PC-9 (cell line): Measurements from ENCODE around the gene DOCK4. TPM values are rescaled to one million over a fixed set of nuclear protein-coding genes. Genes with fewer than 3 reads are reported as not detected.

ENCODE experiments used
- BruUV-seq: library from RNA; stranded (reverse); fragments of 400-500 nt; replicated peaks from 2 replicates; lab custom pipeline; 2021; lab: Mats Ljungman, UMichigan
- CTCF ChIA-PET: fragments of 300-600 bp; sonication (Branson Sonifier 250); formaldehyde crosslinking; loops from one replicate; lab custom pipeline; 2022; ENCODE audit warnings: antibody characterized with exemption; lab: Charles Lee
- POLR2A ChIA-PET: fragments of 300-600 bp; sonication (Branson Sonifier 250); formaldehyde crosslinking; loops from one replicate; lab custom pipeline; 2022; ENCODE audit warnings: antibody characterized with exemption; ENCODE audit not compliant: unreplicated experiment; lab: Charles Lee
- DNase-seq, 2 experiments: peaks; one replicate each; pipeline versions ENCODE4 v3.0.0 to v3.0.0-alpha.2; 2015 to 2022; ENCODE audit warnings: mixed read lengths in 1 of 2
- H2AFZ ChIP-seq: fragments of 200-600 bp; sonication (generic); 2 replicates; pipeline ENCODE4 v1.8.1; 2017; ENCODE audit warnings: antibody characterized with exemption
- H3F3A ChIP-seq: fragments of 200-600 bp; sonication (generic); 2 replicates; pipeline ENCODE4 v1.8.1; 2017; ENCODE audit warnings: antibody characterized with exemption, mild to moderate bottlenecking, low read depth; ENCODE audit not compliant: insufficient read depth
- H3K27ac ChIP-seq: fragments of 200-600 bp; sonication (generic); 2 replicates; pipeline ENCODE4 v1.6.1; 2016; ENCODE audit warnings: mixed run types
- H3K27me3 ChIP-seq: fragments of 200-600 bp; sonication (generic); 2 replicates; pipeline ENCODE4 v1.6.1; 2016; ENCODE audit warnings: low read depth, mixed run types; ENCODE audit not compliant: insufficient read depth
- H3K36me3 ChIP-seq: fragments of 200-600 bp; sonication (generic); 2 replicates; pipeline ENCODE4 v1.6.1; 2016; ENCODE audit warnings: low read depth, mixed run types
- H3K4me1 ChIP-seq: fragments of 200-600 bp; sonication (generic); replicated peaks from 2 replicates; pipeline ENCODE4 v1.6.1; 2016; ENCODE audit warnings: mixed run types; ENCODE audit not compliant: insufficient read depth
- H3K4me2 ChIP-seq: fragments of 200-600 bp; sonication (generic); 2 replicates; pipeline ENCODE4 v1.6.1; 2017; ENCODE audit warnings: mixed run types
- H3K4me3 ChIP-seq: fragments of 200-600 bp; sonication (generic); 2 replicates; pipeline ENCODE4 v1.6.1; 2016; ENCODE audit warnings: mixed run types
- H3K79me2 ChIP-seq: fragments of 200-600 bp; sonication (generic); 2 replicates; pipeline ENCODE4 v1.6.1; 2017; ENCODE audit warnings: low read depth, mixed run types
- H3K9me2 ChIP-seq: fragments of 200-600 bp; sonication (generic); 2 replicates; pipeline ENCODE4 v1.8.1; 2017; ENCODE audit warnings: mild to moderate bottlenecking; ENCODE audit not compliant: insufficient read depth
- H3K9me3 ChIP-seq: fragments of 200-600 bp; sonication (generic); 2 replicates; pipeline ENCODE4 v1.8.1; 2016; ENCODE audit warnings: low read depth; ENCODE audit not compliant: insufficient read depth
- H4K20me1 ChIP-seq: fragments of 200-600 bp; sonication (generic); 2 replicates; pipeline ENCODE4 v1.8.1; 2017; ENCODE audit not compliant: insufficient read depth
- CTCF ChIP-seq: fragments of 200-600 bp; sonication (generic); conservative IDR thresholded peaks from 2 replicates; pipeline ENCODE4 v1.6.1; 2017; ENCODE audit warnings: mixed run types, antibody characterized with exemption, mild to moderate bottlenecking, moderate library complexity
- EZH2 ChIP-seq: fragments of 200-600 bp; sonication (generic); IDR thresholded peaks from 2 replicates; pipeline ENCODE4 v1.8.0; 2017; ENCODE audit warnings: antibody characterized with exemption, low read depth
- intact Hi-C: fragments of 100-400 bp; cut with micrococcal nuclease; formaldehyde crosslinking; loops from one replicate; pipeline ENCODE4 v1.10.0; 2022; ENCODE audit not compliant: unreplicated experiment
- total RNA-seq: library from RNA; stranded (reverse); gene quantifications from 2 replicates; pipeline ENCODE4 v1.2.3, GENCODE V29; 2021

DOCK4 gene
- total RNA-seq, 1 experiment from 2014 or later: 0.98 TPM

GRCh38 chr7:112012242-112012641 lies 194.0 kb downstream of the DOCK4 start:
- Histone ChIP-seq H3K79me2 (no peaks in the 10 kb centered on the region), H3K9me3 (no peaks in the 10 kb centered on the region), H3K4me3 (no peak overlapping the region), H3K4me1 (peaks cover 7% of the 10 kb centered on the region; the same call in 1 of the 2 replicates), H3K36me3 (no peaks in the 10 kb centered on the region), H3K4me2 (no peak overlapping the region), H4K20me1 (no peaks in the 10 kb centered on the region), H3F3A (no peaks in the 10 kb centered on the region; the same call in 1 of the 2 replicates), H3K27ac (no peak overlapping the region), H3K27me3 (no peaks in the 10 kb centered on the region), H3K9me2 (no peaks in the 10 kb centered on the region), H2AFZ (no peak overlapping the region)
- CTCF ChIA-PET: no interaction called here
- no peak for DNase-seq
- POLR2A ChIA-PET: interaction anchor here (0.6 kb wide), 1 partner anchor 57 kb away, joined by 7 read pairs; no protein-coding TSS in a partner anchor
- no TSS peak for BruUV-seq
- no peak for TF ChIP-seq CTCF
- TF ChIP-seq EZH2: no peak
- intact Hi-C loops: no loop called here

GRCh38 chr7:112010994-112011393 lies 195.2 kb downstream of the DOCK4 start:
- Histone ChIP-seq H4K20me1 (no peaks in the 10 kb centered on the region), H3K79me2 (no peaks in the 10 kb centered on the region), H3K9me2 (no peaks in the 10 kb centered on the region), H3K9me3 (no peaks in the 10 kb centered on the region), H3K4me2 (no peak overlapping the region), H3K4me1 (peaks cover 11% of the 10 kb centered on the region), H3K4me3 (no peak overlapping the region), H3K36me3 (no peaks in the 10 kb centered on the region), H2AFZ (no peak overlapping the region), H3F3A (no peaks in the 10 kb centered on the region; the same call in 1 of the 2 replicates), H3K27me3 (no peaks in the 10 kb centered on the region), H3K27ac (no peak overlapping the region)
- no TSS peak for BruUV-seq
- ChIA-PET CTCF (no interaction called here), POLR2A (no interaction called here)
- intact Hi-C loops: no loop called here
- TF ChIP-seq EZH2: no peak
- TF ChIP-seq CTCF: no peak
- DNase-seq: no peak

GRCh38 chr7:112010109-112010508 lies 196.1 kb downstream of the DOCK4 start:
- ChIA-PET POLR2A (no interaction called here), CTCF (no interaction called here)
- no peak overlapping the region for H3K4me3 ChIP-seq
- intact Hi-C loops: no loop called here
- H3F3A ChIP-seq: no peaks in the 10 kb centered on the region; the same call in 1 of the 2 replicates
- no peak overlapping the region for H2AFZ ChIP-seq
- no peak for TF ChIP-seq CTCF
- no peak for TF ChIP-seq EZH2
- no peaks in the 10 kb centered on the region for H3K9me3 ChIP-seq
- DNase-seq: no peak
- H3K27me3 ChIP-seq: no peaks in the 10 kb centered on the region
- no peaks in the 10 kb centered on the region for H3K79me2 ChIP-seq
- no peak overlapping the region for H3K4me2 ChIP-seq
- H3K9me2 ChIP-seq: no peaks in the 10 kb centered on the region
- peaks cover 14% of the 10 kb centered on the region for H3K4me1 ChIP-seq
- no peaks in the 10 kb centered on the region for H3K36me3 ChIP-seq
- H4K20me1 ChIP-seq: no peaks in the 10 kb centered on the region
- no TSS peak for BruUV-seq
- no peak overlapping the region for H3K27ac ChIP-seq
